Stomach smooth muscle (tissue), 2 donors: Measurements from ENCODE around the gene RTEL1.

Experiments
- H3K27ac ChIP-seq: one replicate; pipeline ENCODE4 v1.7.0; 2013; ENCODE audit warnings: mild to moderate bottlenecking, low read length, inconsistent platforms
- H3K27me3 ChIP-seq, 2 donors: one replicate each; pipeline ENCODE4 v1.7.0; 2013; ENCODE audit warnings: low read length in 2 of 2; ENCODE audit not compliant: insufficient read depth in 2 of 2, control insufficient read depth in 1 of 2
- H3K36me3 ChIP-seq, 2 donors: one replicate each; pipeline ENCODE4 v1.7.0; 2013; ENCODE audit warnings: low read length in 2 of 2; ENCODE audit not compliant: control insufficient read depth in 2 of 2, insufficient read depth in 2 of 2
- H3K4me1 ChIP-seq: one replicate; pipeline ENCODE4 v1.7.0; 2013; ENCODE audit warnings: low read length; ENCODE audit not compliant: control insufficient read depth, insufficient read depth
- H3K4me3 ChIP-seq, 2 donors: one replicate each; pipeline ENCODE4 v1.7.0; 2013; ENCODE audit warnings: low read length in 2 of 2
- H3K9ac ChIP-seq, 2 donors: one replicate each; pipeline ENCODE4 v1.7.0; 2013; ENCODE audit warnings: low read length in 2 of 2, mild to moderate bottlenecking in 1 of 2
- H3K9me3 ChIP-seq, 2 donors: one replicate each; pipeline ENCODE4 v1.7.0; 2013; ENCODE audit warnings: low read length in 2 of 2; ENCODE audit not compliant: control insufficient read depth in 2 of 2
- donor health status: healthy.
- donor health status: Pancreatic carcinoma.

RTEL1 gene

GRCh38 chr20:63734946-63735858, 77.1 kb downstream of the RTEL1 start:
- Histone ChIP-seq H3K9me3 (no peaks in the 10 kb centered on the region), H3K27ac (no peak overlapping the region), H3K9ac (no peak overlapping the region)

GRCh38 chr20:63735859-63736718, 78.0 kb downstream of the RTEL1 start, which contains the start of gene LIME1:
TSS of gene LIME1 (plus strand) at chr20:63736664. CDS start at chr20:63737550, 886 bp downstream.
- Histone ChIP-seq H3K9me3 (no peaks in the 10 kb centered on the region), H3K27me3 (no peaks in the 10 kb centered on the region), H3K9ac (no peak within 1 kb of the TSS), H3K4me1 (peaks cover 22% of the 10 kb centered on the region), H3K4me3 (no peak within 1 kb of the TSS), H3K36me3 (peaks cover 9 to 15% of the 10 kb centered on the region in 2 donors), H3K27ac (no peak within 1 kb of the TSS)

More at GRCh38 chr20:63734946-63735858, 77.1 kb downstream of the RTEL1 start:
- H3K4me1 ChIP-seq, result peaks cover 14% of the 10 kb centered on the region
- H3K27me3 ChIP-seq, result no peaks in the 10 kb centered on the region
- no peak overlapping the region for H3K4me3 ChIP-seq
- H3K36me3 ChIP-seq, result peaks cover 9 to 17% of the 10 kb centered on the region in 2 donors

- H3K9me3 ChIP-seq, result no peaks in the 10 kb centered on the region
- no peaks in the 10 kb centered on the region for H3K27me3 ChIP-seq
- H3K9ac ChIP-seq, result no peak overlapping the region
- H3K4me3 ChIP-seq, result no peak overlapping the region
- H3K36me3 ChIP-seq, result peaks cover 9 to 14% of the 10 kb centered on the region in 2 donors
- H3K4me1 ChIP-seq, result peaks cover 32% of the 10 kb centered on the region
- H3K27ac ChIP-seq, result no peak overlapping the region
Measured at GRCh38 chr20:63736893-63737694, 79.0 kb downstream of the RTEL1 start.

- Histone ChIP-seq H3K36me3 (peaks cover 9 to 14% of the 10 kb centered on the region in 2 donors), H3K9me3 (no peaks in the 10 kb centered on the region), H3K4me3 (peak overlapping the region in 1 of 2 donors; percentile 22), H3K4me1 (peaks cover 34% of the 10 kb centered on the region), H3K9ac (no peak overlapping the region), H3K27me3 (no peaks in the 10 kb centered on the region), H3K27ac (no peak overlapping the region)
Measured at GRCh38 chr20:63737695-63737944, 79.5 kb downstream of the RTEL1 start.

- H3K4me1 ChIP-seq, result peaks cover 34% of the 10 kb centered on the region
- peak overlapping the region in 1 of 2 donors; percentile 72 for H3K4me3 ChIP-seq
- no peaks in the 10 kb centered on the region for H3K27me3 ChIP-seq
- peaks cover 9 to 14% of the 10 kb centered on the region in 2 donors for H3K36me3 ChIP-seq
- no peaks in the 10 kb centered on the region for H3K9me3 ChIP-seq
- no peak overlapping the region for H3K27ac ChIP-seq
- no peak overlapping the region for H3K9ac ChIP-seq
Measured at GRCh38 chr20:63737945-63738686, 80.0 kb downstream of the RTEL1 start.

GRCh38 chr20:63738687-63739129, 80.6 kb downstream of the RTEL1 start:
- Histone ChIP-seq H3K9me3 (no peaks in the 10 kb centered on the region), H3K4me1 (peaks cover 34% of the 10 kb centered on the region), H3K9ac (peak overlapping the region in 1 of 2 donors; percentile 62), H3K4me3 (peak overlapping the region; percentile 66 to 72), H3K27ac (no peak overlapping the region), H3K36me3 (peaks cover 5 to 8% of the 10 kb centered on the region in 2 donors), H3K27me3 (no peaks in the 10 kb centered on the region)

GRCh38 chr20:63739130-63740069, 81.3 kb downstream of the RTEL1 start, which contains the start of gene SLC2A4RG:
TSS of gene SLC2A4RG (plus strand) at chr20:63739776. CDS start at chr20:63739913, 137 bp downstream.
- Histone ChIP-seq H3K36me3 (peaks cover 0 to 5% of the 10 kb centered on the region in 2 donors), H3K9me3 (no peaks in the 10 kb centered on the region), H3K4me1 (peaks cover 34% of the 10 kb centered on the region), H3K27me3 (no peaks in the 10 kb centered on the region), H3K27ac (peak within 1 kb of the TSS; percentile 87), H3K9ac (peak within 1 kb of the TSS; percentile 76 to 80), H3K4me3 (peak within 1 kb of the TSS; percentile 71 to 81)

GRCh38 chr20:63740070-63740626, 82.0 kb downstream of the RTEL1 start:
- Histone ChIP-seq H3K27ac (peak overlapping the region; percentile 87), H3K4me1 (peaks cover 34% of the 10 kb centered on the region), H3K9me3 (no peaks in the 10 kb centered on the region), H3K36me3 (no peaks in the 10 kb centered on the region), H3K9ac (peak overlapping the region; percentile 53 to 76), H3K4me3 (peak overlapping the region; percentile 71 to 81), H3K27me3 (no peaks in the 10 kb centered on the region)
